OCI-LY3 (cell line): ENCODE measurements around the gene KLC1.

ENCODE experiments used
- H2AFZ ChIP-seq: fragments of 200-600, 300-600 bp; shearing (Covaris generic); 2 replicates; pipeline ENCODE4 v1.6.0; 2014; ENCODE audit warnings: antibody characterized with exemption, low read depth, low read length
- H3K27ac ChIP-seq: fragments of 200-600, 300-600 bp; sonication (generic); 2 replicates; pipeline ENCODE4 v1.5.1; 2014; ENCODE audit warnings: mild to moderate bottlenecking, low read length, moderate library complexity, mixed read lengths
- H3K27me3 ChIP-seq: fragments of 200-600, 300-600 bp; sonication (generic); 2 replicates; pipeline ENCODE4 v1.6.1; 2014; ENCODE audit warnings: low read depth, low read length, mixed read lengths
- H3K36me3 ChIP-seq: fragments of 200-600, 300-600 bp; sonication (generic); replicated peaks from 2 replicates; pipeline ENCODE3; 2014; ENCODE audit warnings: low read depth, low read length, mixed read lengths
- H3K4me1 ChIP-seq: fragments of 300-600, 200-600 bp; sonication (generic); 2 replicates; pipeline ENCODE4 v1.6.1; 2014; ENCODE audit warnings: low read length, mixed read lengths
- H3K4me2 ChIP-seq: fragments of 200-600, 300-600 bp; sonication (generic); 2 replicates; pipeline ENCODE4 v1.6.1; 2014; ENCODE audit warnings: low read length, mixed read lengths
- H3K4me3 ChIP-seq: fragments of 300-600, 200-600 bp; sonication (generic); 2 replicates; pipeline ENCODE4 v1.5.1; 2014; ENCODE audit warnings: antibody characterized with exemption, mild to moderate bottlenecking, low read length, moderate library complexity
- H3K79me2 ChIP-seq: fragments of 300-600, 200-600 bp; shearing (Covaris generic); 2 replicates; pipeline ENCODE4 v1.6.1; 2014; ENCODE audit warnings: mild to moderate bottlenecking, low read length, mixed read lengths
- H3K9ac ChIP-seq: fragments of 300-600, 200-600 bp; shearing (Covaris generic); 2 replicates; pipeline ENCODE4 v1.6.0; 2014; ENCODE audit warnings: mild to moderate bottlenecking, low read length, moderate library complexity
- H3K9me3 ChIP-seq: fragments of 200-600, 300-600 bp; shearing (Covaris generic); 2 replicates; pipeline ENCODE4 v1.6.1; 2014; ENCODE audit warnings: low read length, mixed read lengths; ENCODE audit not compliant: insufficient read depth
- H4K20me1 ChIP-seq: fragments of 200-600, 300-600 bp; sonication (generic); 2 replicates; pipeline ENCODE4 v1.6.1; 2016; ENCODE audit warnings: low read length, mixed read lengths; ENCODE audit not compliant: insufficient read depth
- EZH2phosphoT487 ChIP-seq: fragments of 200-600 bp; shearing (Covaris generic); IDR thresholded peaks from 2 replicates; pipeline ENCODE4 v1.6.1; 2018; ENCODE audit warnings: antibody characterized with exemption, mixed run types, low read depth
- TF ChIP-seq, protein P1 (sequence below): fragments of 200-600, 300-600 bp; sonication (generic); IDR thresholded peaks from 2 replicates; pipeline ENCODE4 v1.5.1; 2014; ENCODE audit warnings: antibody characterized with exemption, low read length, low read depth

The KLC1 gene

DNA sequence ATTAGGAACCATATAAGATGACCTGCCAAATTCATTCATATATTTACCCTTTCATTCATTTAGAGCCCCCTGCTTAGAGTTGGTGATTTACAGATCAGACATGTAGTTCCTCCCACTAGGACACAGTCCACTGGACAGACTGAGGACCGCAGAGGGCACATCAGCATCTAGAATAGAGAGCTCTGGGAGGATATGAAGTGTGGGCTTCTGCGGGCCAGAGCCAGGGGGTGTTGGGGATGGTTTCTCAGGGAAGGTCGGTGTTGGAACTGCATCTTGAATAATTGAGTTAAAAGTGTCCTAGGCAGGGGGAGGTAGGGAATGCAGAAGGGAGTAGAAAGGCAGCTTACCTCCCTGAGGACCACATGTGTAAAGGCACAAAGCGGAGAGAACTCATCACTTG lies 42.9 kb downstream of the KLC1 start:
- no peak overlapping the region for H2AFZ ChIP-seq
- no peaks in the 10 kb centered on the region for H3K79me2 ChIP-seq
- no peaks in the 10 kb centered on the region for H3K27me3 ChIP-seq
- H3K4me2 ChIP-seq = no peak overlapping the region
- H3K4me3 ChIP-seq = no peak overlapping the region
- H3K36me3 ChIP-seq = peaks cover 41% of the 10 kb centered on the region
- TF ChIP-seq, protein P1, sequence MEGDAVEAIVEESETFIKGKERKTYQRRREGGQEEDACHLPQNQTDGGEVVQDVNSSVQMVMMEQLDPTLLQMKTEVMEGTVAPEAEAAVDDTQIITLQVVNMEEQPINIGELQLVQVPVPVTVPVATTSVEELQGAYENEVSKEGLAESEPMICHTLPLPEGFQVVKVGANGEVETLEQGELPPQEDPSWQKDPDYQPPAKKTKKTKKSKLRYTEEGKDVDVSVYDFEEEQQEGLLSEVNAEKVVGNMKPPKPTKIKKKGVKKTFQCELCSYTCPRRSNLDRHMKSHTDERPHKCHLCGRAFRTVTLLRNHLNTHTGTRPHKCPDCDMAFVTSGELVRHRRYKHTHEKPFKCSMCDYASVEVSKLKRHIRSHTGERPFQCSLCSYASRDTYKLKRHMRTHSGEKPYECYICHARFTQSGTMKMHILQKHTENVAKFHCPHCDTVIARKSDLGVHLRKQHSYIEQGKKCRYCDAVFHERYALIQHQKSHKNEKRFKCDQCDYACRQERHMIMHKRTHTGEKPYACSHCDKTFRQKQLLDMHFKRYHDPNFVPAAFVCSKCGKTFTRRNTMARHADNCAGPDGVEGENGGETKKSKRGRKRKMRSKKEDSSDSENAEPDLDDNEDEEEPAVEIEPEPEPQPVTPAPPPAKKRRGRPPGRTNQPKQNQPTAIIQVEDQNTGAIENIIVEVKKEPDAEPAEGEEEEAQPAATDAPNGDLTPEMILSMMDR = no peak
- no peak for TF ChIP-seq EZH2phosphoT487
- H4K20me1 ChIP-seq = no peaks in the 10 kb centered on the region
- no peaks in the 10 kb centered on the region for H3K9me3 ChIP-seq
- H3K9ac ChIP-seq = no peak overlapping the region
- H3K27ac ChIP-seq = no peak overlapping the region
- H3K4me1 ChIP-seq = no peaks in the 10 kb centered on the region

DNA sequence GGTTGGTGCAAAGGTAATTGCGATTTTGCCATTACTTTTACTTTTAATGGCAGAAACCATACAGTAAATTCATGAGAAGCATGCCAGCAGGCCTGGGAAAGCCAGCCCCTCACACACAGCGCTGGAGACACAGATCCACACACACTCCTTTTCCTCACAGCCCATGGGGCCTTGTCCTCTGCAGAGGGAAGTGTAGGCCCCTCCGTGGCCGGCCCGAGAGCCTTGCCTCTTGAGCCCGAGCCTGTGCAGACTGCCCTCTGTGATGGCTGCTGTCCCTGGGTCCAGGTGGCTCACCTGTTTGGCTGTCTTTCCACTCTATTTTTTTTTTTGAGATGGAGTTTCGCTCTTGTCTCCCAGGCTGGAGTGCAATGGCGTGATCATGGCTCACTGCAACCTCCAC lies 46.9 kb downstream of the KLC1 start:
- Histone ChIP-seq H3K79me2 (no peaks in the 10 kb centered on the region), H3K27me3 (no peaks in the 10 kb centered on the region), H2AFZ (no peak overlapping the region), H3K9ac (no peak overlapping the region), H3K36me3 (peaks cover 46% of the 10 kb centered on the region), H4K20me1 (no peaks in the 10 kb centered on the region), H3K9me3 (no peaks in the 10 kb centered on the region), H3K4me2 (no peak overlapping the region), H3K4me1 (peaks cover 12% of the 10 kb centered on the region), H3K4me3 (no peak overlapping the region), H3K27ac (no peak overlapping the region)
- TF ChIP-seq, protein P1 = no peak
- TF ChIP-seq EZH2phosphoT487 = no peak

DNA sequence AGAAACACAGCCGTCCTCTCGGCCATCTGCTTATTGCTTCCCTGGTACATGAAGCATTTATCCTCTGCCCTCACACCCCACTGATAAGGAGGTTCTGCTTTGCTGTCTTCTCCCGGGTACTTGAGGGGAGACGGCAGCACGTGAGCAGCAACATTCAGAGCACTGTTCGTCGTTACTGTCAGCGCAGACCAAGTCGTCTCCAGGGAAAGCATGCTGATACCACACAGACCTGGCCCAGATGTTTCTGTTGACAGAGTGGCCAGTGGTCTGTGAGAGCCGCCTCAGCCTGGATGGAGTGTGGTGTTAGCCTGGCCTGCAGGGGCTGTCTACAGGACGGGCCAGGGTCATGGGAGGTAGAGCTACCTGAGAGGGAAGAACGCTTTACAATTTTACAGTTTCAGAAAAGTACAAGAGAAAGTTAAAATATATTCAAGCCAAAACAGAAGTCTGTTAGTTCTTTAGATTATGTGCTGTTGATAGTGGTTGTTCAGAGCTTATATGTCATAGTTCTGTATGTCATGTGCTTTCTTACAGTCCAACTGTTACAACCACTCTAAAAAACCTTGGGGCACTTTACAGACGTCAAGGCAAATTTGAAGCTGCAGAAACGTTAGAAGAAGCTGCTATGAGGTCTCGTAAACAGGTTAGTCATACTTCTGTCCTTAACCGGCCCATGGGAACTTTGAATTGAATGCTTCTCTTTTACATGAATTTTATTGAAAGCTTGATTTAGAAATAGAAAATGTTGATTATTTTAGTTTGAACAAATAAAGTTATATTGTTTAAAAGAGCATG lies 48.1 kb downstream of the KLC1 start:
- Histone ChIP-seq H3K36me3 (peaks cover 43% of the 10 kb centered on the region), H2AFZ (no peak overlapping the region), H3K9ac (no peak overlapping the region), H3K4me2 (no peak overlapping the region), H3K9me3 (no peaks in the 10 kb centered on the region), H3K4me1 (peaks cover 12% of the 10 kb centered on the region), H3K27me3 (no peaks in the 10 kb centered on the region), H4K20me1 (no peaks in the 10 kb centered on the region), H3K4me3 (no peak overlapping the region), H3K27ac (no peak overlapping the region), H3K79me2 (no peaks in the 10 kb centered on the region)
- TF ChIP-seq, protein P1 = no peak
- TF ChIP-seq EZH2phosphoT487 = no peak

DNA sequence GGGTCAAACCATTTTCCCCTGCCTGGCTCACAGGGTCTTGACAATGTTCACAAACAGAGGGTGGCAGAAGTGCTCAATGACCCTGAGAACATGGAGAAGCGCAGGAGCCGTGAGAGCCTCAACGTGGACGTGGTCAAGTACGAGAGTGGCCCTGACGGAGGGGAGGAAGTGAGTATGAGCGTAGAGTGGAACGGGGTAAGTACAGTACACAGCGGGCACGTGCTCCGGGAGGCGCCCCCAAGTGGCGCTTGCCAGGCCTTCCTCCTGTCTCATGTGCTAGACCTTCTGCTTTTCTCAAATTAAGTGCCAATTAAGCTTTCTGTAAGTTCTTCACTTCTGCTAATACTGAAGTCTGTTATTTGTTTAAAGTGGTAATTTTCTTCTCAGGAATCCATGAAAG lies 50.3 kb downstream of the KLC1 start:
- H3K9me3 ChIP-seq = no peaks in the 10 kb centered on the region
- no peaks in the 10 kb centered on the region for H3K79me2 ChIP-seq
- peaks cover 12% of the 10 kb centered on the region for H3K4me1 ChIP-seq
- no peak for TF ChIP-seq EZH2phosphoT487
- TF ChIP-seq, protein P1 = peak; percentile 90
- no peak overlapping the region for H3K9ac ChIP-seq
- H2AFZ ChIP-seq = no peak overlapping the region
- H3K36me3 ChIP-seq = peaks cover 40% of the 10 kb centered on the region
- no peaks in the 10 kb centered on the region for H3K27me3 ChIP-seq
- H4K20me1 ChIP-seq = no peaks in the 10 kb centered on the region
- peak overlapping the region; percentile 47 for H3K4me2 ChIP-seq
- H3K4me3 ChIP-seq = no peak overlapping the region
- H3K27ac ChIP-seq = 0 out of 2 replicates have a peak overlapping the region, but pooled peaks have one; percentile 9
